Upper lobe of left lung (tissue), 6 donors: ENCODE measurements around the gene KRT34. TPM values are rescaled to one million over a fixed set of nuclear protein-coding genes. Genes with fewer than 3 reads are reported as not detected.

Source experiments
- ATAC-seq, 2 donors: fragments of 200-7000 bp; cut with Tn5 transposase; one replicate each; pipeline ENCODE4 v1.9.1; 2022; ENCODE audit warnings: mild to moderate bottlenecking in 2 of 2, moderate library complexity in 2 of 2; ENCODE audit not compliant: low FRiP score in 2 of 2
- DNase-seq, 2 donors: peaks; one replicate each; pipeline ENCODE4 v3.0.0-alpha.2; 2019 to 2020
- H3K27ac ChIP-seq, 4 donors: fragments of 200-600 bp; sonication (generic); one replicate each; pipeline ENCODE4 v1.5.1; 2016 to 2019
- H3K27me3 ChIP-seq, 4 donors: fragments of 200-600 bp; sonication (generic); one replicate each; pipeline ENCODE4 v1.5.1; 2017 to 2019
- H3K36me3 ChIP-seq, 4 donors: fragments of 200-600 bp; sonication (generic); one replicate each; pipeline ENCODE4 v1.5.1; 2016 to 2019
- H3K4me1 ChIP-seq, 4 donors: fragments of 200-600 bp; sonication (generic); one replicate each; pipeline ENCODE4 v1.5.1; 2018 to 2019
- H3K4me3 ChIP-seq, 4 donors: fragments of 200-600 bp; sonication (generic); one replicate each; pipeline ENCODE4 v1.5.1; 2017 to 2019; ENCODE audit warnings: mild to moderate bottlenecking in 2 of 4, moderate library complexity in 1 of 4
- H3K9me3 ChIP-seq, 4 donors: fragments of 200-600 bp; sonication (generic); one replicate each; pipeline ENCODE4 v1.5.1; 2018 to 2019
- EP300 ChIP-seq, 4 donors: sonication (generic); formaldehyde crosslinking; IDR thresholded peaks; one replicate each; pipeline ENCODE4 v1.5.1; 2017; ENCODE audit warnings: antibody characterized with exemption in 4 of 4, control low read depth in 2 of 4
- POLR2A ChIP-seq, 4 donors: fragments of 450-650 bp; IDR thresholded peaks; one replicate each; pipeline ENCODE4 v1.5.1; 2016 to 2017; ENCODE audit warnings: antibody characterized with exemption in 4 of 4, mild to moderate bottlenecking in 2 of 4
- POLR2AphosphoS5 ChIP-seq, 2 donors: sonication (generic); formaldehyde crosslinking; IDR thresholded peaks; one replicate each; pipeline ENCODE4 v1.5.1; 2017; ENCODE audit warnings: antibody characterized with exemption in 2 of 2
- WGBS, 2 donors: methylation state at CpG; one replicate each; pipeline ENCODE4 v1.1.5; 2017 to 2018; 5-methylcytosine and 5-hydroxymethylcytosine counted together
- total RNA-seq, 6 donors: library from RNA; depleted of rRNA in 4 of 6; stranded (reverse); fragments of >200 nt in 4 of 6; gene quantifications; one replicate each; pipeline versions ENCODE4 v1.1.0 to v1.2.1, GENCODE V29; 2016 to 2021
- TF ChIP-seq, protein P1 (sequence below), 6 experiments: fragments of 450-650 bp in 4 of 6; fragments of 200-600 bp in 2 of 6; sonication (generic) in 2 of 6; IDR thresholded peaks; one replicate each; pipeline ENCODE4 v1.5.1; 2016 to 2019; ENCODE audit warnings: antibody characterized with exemption in 6 of 6
- donor health status: DM: no; HTN: no; CAD: no; lungs with moderate emphysema.
- donor health status: DM: no; HTN: yes; CAD: no; lungs with severe emphysema.

Gene KRT34
- total RNA-seq, 6 donors from 2014 or later: not detected

DNA sequence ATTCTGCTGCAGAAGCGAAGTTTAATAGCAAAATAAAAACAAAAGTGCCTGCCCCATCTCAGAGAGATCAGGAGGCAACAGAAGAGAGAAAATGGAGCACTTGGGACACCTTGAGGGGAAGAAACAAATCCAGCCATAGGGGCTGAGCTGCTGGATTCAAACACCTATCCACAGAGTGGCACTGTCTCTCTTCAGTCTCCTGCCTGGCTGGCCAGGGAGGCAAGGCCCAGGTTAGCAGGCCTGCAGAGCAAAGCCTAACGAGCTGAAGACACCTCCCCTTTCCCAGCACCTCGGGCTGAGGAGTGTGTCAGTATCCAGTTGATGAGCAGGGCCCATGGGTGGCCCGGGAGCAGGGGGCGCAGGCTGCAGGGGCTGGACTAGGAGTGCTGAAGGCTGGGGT is 24.1 kb upstream of the KRT34 start:
- peak in 1 of 2 donors; percentile 39 for DNase-seq
- H3K4me3 ChIP-seq: no peak overlapping the region
- H3K9me3 ChIP-seq: no peaks in the 10 kb centered on the region
- TF ChIP-seq, protein P1, sequence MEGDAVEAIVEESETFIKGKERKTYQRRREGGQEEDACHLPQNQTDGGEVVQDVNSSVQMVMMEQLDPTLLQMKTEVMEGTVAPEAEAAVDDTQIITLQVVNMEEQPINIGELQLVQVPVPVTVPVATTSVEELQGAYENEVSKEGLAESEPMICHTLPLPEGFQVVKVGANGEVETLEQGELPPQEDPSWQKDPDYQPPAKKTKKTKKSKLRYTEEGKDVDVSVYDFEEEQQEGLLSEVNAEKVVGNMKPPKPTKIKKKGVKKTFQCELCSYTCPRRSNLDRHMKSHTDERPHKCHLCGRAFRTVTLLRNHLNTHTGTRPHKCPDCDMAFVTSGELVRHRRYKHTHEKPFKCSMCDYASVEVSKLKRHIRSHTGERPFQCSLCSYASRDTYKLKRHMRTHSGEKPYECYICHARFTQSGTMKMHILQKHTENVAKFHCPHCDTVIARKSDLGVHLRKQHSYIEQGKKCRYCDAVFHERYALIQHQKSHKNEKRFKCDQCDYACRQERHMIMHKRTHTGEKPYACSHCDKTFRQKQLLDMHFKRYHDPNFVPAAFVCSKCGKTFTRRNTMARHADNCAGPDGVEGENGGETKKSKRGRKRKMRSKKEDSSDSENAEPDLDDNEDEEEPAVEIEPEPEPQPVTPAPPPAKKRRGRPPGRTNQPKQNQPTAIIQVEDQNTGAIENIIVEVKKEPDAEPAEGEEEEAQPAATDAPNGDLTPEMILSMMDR (IDR thresholded peaks at IDR 0.05): no peak
- TF ChIP-seq POLR2AphosphoS5 (IDR thresholded peaks at IDR 0.05) (no peak), EP300 (IDR thresholded peaks at IDR 0.05) (no peak), POLR2A (IDR thresholded peaks at IDR 0.05) (no peak)
- H3K36me3 ChIP-seq: no peaks in the 10 kb centered on the region
- no peak overlapping the region for H3K27ac ChIP-seq
- H3K4me1 ChIP-seq: peaks cover 0 to 7% (median 6%) of the 10 kb centered on the region in 4 donors
- no peak for ATAC-seq
- 66 to 69% methylated on average over 5 of the region's 5 CpGs for WGBS, 2 donors
- H3K27me3 ChIP-seq: no peaks in the 10 kb centered on the region

DNA sequence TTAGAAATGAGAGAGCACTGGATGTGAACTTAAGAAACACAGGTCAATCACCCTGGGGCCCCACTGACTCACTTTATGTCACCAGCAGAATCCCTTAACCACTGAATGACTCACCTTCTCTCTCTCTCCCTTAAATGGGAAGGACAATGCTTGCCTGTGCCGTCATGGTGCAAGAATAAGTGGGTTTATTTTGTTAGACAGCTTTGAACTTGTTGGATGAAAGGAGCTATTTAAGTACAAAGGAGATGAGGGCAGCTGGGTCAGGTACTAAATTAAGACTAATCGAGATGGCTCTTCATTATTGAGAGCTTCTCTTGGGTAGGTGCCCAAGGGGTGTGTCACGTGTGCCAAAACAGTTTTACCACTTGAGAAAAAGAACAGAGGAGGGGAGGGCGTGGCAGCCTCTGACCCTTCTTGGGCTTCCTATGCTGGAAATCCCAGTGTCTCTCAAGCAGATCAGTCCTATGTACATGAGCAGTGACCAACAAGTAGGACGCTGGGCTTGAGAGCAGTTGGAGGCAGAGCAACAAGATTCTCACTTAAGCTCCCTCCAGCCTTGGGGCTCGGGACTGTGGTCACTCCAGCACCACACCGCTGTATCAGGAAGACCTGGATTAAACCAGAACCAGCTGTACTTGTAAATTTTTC is 22.0 kb upstream of the KRT34 start:
- no peaks in the 10 kb centered on the region for H3K36me3 ChIP-seq
- H3K27ac ChIP-seq: no peak overlapping the region
- H3K4me3 ChIP-seq: no peak overlapping the region
- DNase-seq (peak in 1 of 2 donors; percentile 40), ATAC-seq (no peak)
- no peaks in the 10 kb centered on the region for H3K9me3 ChIP-seq
- 58 to 59% methylated on average over 7 of the region's 7 CpGs for WGBS, 2 donors
- peaks cover 0 to 7% (median 6%) of the 10 kb centered on the region in 4 donors for H3K4me1 ChIP-seq
- no peak for TF ChIP-seq POLR2AphosphoS5 (IDR thresholded peaks at IDR 0.05)
- peak in 1 of 4 donors; percentile 12 for TF ChIP-seq EP300 (IDR thresholded peaks at IDR 0.05)
- no peaks in the 10 kb centered on the region for H3K27me3 ChIP-seq

DNA sequence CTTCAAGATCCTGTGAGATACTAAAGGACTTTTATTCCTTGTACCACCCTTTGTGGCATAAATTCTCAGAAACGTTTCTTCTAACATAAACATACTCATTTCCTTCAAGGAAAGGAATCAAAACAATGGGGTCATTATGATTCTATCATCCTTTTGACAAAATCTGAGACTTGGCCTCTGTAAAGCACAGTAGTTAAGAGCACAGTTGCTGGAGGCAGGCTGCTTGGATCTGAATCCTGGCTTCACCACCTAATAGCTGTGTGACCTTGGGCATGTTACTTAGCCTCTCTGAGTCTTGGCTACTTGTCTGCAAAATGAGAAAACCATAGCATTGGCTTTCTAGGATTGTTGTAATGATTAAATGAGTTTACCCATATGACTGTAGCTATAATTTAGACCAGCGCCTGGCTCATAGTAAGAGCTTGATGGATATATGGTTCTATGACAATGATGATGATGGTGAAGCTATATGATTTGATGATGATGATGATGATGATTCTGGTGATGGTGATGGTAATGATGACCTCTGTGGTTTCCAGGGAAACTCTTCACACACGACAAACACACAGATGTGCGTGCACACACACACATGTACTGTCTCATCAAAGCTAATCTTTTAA is 21.4 kb upstream of the KRT34 start:
- no peak for ATAC-seq
- Histone ChIP-seq H3K27ac (no peak overlapping the region), H3K36me3 (no peaks in the 10 kb centered on the region), H3K4me3 (no peak overlapping the region), H3K9me3 (no peaks in the 10 kb centered on the region), H3K4me1 (peaks cover 0 to 7% (median 6%) of the 10 kb centered on the region in 4 donors), H3K27me3 (no peaks in the 10 kb centered on the region)
- WGBS, 2 donors: 72 to 77% methylated on average over 4 of the region's 4 CpGs
- no peak for TF ChIP-seq POLR2AphosphoS5 (IDR thresholded peaks at IDR 0.05)
- TF ChIP-seq POLR2A (IDR thresholded peaks at IDR 0.05): no peak
- TF ChIP-seq, protein P1 (IDR thresholded peaks at IDR 0.05): no peak
- TF ChIP-seq EP300 (IDR thresholded peaks at IDR 0.05): no peak
- DNase-seq: no peak

DNA sequence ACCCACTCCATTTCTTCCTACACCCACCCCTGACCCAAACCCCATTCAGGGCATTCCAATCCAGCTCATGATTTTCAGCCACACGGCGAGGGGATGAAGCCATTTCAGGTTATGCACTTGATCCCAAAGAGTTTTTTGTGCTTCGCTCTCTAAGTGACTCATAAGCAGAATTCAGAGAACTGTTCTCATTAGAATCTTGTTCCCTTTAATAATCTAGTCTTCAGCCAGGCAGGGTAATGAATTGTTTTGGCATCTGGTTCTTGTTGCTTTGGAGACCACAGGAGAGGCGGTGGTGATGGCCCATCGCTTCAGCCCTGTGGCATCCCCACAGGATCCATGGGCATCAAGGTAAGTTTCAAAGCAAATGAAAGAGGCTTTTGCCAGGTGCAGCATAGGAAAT is 20.1 kb upstream of the KRT34 start:
- ATAC-seq: no peak
- TF ChIP-seq, protein P1 (IDR thresholded peaks at IDR 0.05): no peak
- TF ChIP-seq POLR2AphosphoS5 (IDR thresholded peaks at IDR 0.05) (no peak), POLR2A (IDR thresholded peaks at IDR 0.05) (no peak), EP300 (IDR thresholded peaks at IDR 0.05) (no peak)
- Histone ChIP-seq H3K4me1 (peaks cover 0 to 7% (median 6%) of the 10 kb centered on the region in 4 donors), H3K36me3 (no peaks in the 10 kb centered on the region), H3K27me3 (no peaks in the 10 kb centered on the region), H3K9me3 (no peaks in the 10 kb centered on the region), H3K4me3 (no peak overlapping the region), H3K27ac (no peak overlapping the region)
- no peak for DNase-seq
- WGBS, 2 donors: 96% methylated on average over 5 of the region's 5 CpGs

DNA sequence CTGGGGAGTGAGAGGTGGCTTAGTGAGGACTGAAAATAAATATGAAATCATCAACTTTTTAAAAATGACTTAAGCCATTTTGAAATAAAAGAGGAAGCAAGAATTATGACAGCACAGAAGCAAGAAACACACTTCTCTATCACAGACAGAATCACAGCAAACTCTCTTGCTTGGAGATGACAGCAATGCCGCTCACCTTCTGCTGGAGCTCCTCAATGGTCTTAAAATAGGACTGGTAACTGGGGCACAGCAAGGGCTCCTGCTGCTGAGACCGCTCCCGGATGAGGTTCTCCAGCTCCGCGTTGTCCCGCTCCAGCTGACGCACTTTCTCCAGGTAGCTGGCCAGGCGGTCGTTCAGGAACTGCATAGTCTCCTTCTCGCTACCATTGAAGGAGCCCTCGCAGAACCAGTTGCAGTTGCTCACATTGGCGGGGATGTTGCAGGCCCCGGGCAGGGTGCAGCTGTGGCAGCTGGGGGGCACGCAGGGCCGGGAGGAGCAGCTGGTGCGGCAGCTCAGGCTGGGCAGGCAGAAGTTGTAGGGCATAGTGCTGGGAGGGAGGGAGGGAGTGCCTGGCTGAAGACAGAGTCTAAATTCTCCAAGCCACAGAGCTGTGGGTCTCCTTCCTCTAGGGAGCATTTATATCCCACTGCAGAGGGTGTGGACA is 15.0 kb upstream of the KRT34 start, which contains the start of gene KRT31:
KRT31 (minus strand) TSS at position 613 of the 665 bp plus-strand sequence; CDS start at position 544, 69 bp downstream.
- no peaks in the 10 kb centered on the region for H3K4me1 ChIP-seq
- WGBS, 2 donors: 89 to 93% methylated on average over 4 to 16 of the region's 16 CpGs
- no peaks in the 10 kb centered on the region for H3K27me3 ChIP-seq
- H3K9me3 ChIP-seq: no peaks in the 10 kb centered on the region
- ATAC-seq (no peak), DNase-seq (peak in 1 of 2 donors; percentile 34)
- no peak within 1 kb of the TSS for H3K4me3 ChIP-seq
- H3K27ac ChIP-seq: no peak within 1 kb of the TSS
- TF ChIP-seq, protein P1 (IDR thresholded peaks at IDR 0.05): no peak
- TF ChIP-seq POLR2AphosphoS5 (IDR thresholded peaks at IDR 0.05) (no peak), EP300 (IDR thresholded peaks at IDR 0.05) (no peak), POLR2A (IDR thresholded peaks at IDR 0.05) (no peak)
- no peaks in the 10 kb centered on the region for H3K36me3 ChIP-seq
